ENCODE results near the gene FKBP2. TPM values are rescaled to one million over a fixed set of nuclear protein-coding genes. Genes with fewer than 3 reads are reported as not detected.

Gene FKBP2
- total RNA-seq, 1 donor, result 34.3 TPM

GRCh38 chr11:64258356-64258755, 17.5 kb downstream of the FKBP2 start:
- no peak overlapping the region for H3K4me3 ChIP-seq (ENCODE audit: low read depth, low read length)
- TF ChIP-seq CTCF (IDR thresholded peaks at IDR 0.05; ENCODE audit: insufficient read depth, low read length), result no peak
- DNase-seq (ENCODE audit: low read depth), result no peak

- no peak for TF ChIP-seq CTCF (IDR thresholded peaks at IDR 0.05; ENCODE audit: insufficient read depth, low read length)
- no peak overlapping the region for H3K4me3 ChIP-seq (ENCODE audit: low read depth, low read length)
- no peak for DNase-seq (ENCODE audit: low read depth)
Observed at GRCh38 chr11:64258946-64259532, 18.1 kb downstream of the FKBP2 start.

GRCh38 chr11:64259533-64260067, 18.7 kb downstream of the FKBP2 start:
- H3K4me3 ChIP-seq (ENCODE audit: low read depth, low read length), result no peak overlapping the region
- TF ChIP-seq CTCF (IDR thresholded peaks at IDR 0.05; ENCODE audit: insufficient read depth, low read length), result no peak
- no peak for DNase-seq (ENCODE audit: low read depth)

- H3K4me3 ChIP-seq (ENCODE audit: low read depth, low read length), result no peak overlapping the region
- no peak for TF ChIP-seq CTCF (IDR thresholded peaks at IDR 0.05; ENCODE audit: insufficient read depth, low read length)
- DNase-seq (ENCODE audit: low read depth), result no peak
Observed at GRCh38 chr11:64260147-64260708, 19.3 kb downstream of the FKBP2 start.

- no peak for DNase-seq (ENCODE audit: low read depth)
- no peak for TF ChIP-seq CTCF (IDR thresholded peaks at IDR 0.05; ENCODE audit: insufficient read depth, low read length)
- H3K4me3 ChIP-seq (ENCODE audit: low read depth, low read length), result no peak overlapping the region
Observed at GRCh38 chr11:64261556-64262080, 20.7 kb downstream of the FKBP2 start.

GRCh38 chr11:64262271-64263002, 21.5 kb downstream of the FKBP2 start:
- H3K4me3 ChIP-seq (ENCODE audit: low read depth, low read length), result no peak overlapping the region
- no peak for TF ChIP-seq CTCF (IDR thresholded peaks at IDR 0.05; ENCODE audit: insufficient read depth, low read length)
- no peak for DNase-seq (ENCODE audit: low read depth)
